Stimulated activated CD4-positive, alpha-beta T cell treated with anti-CD3 and anti-CD28 coated beads, Interleukin-1b, Interleukin-23, amount 100 ng/mL, for 1 hour (primary cell): ENCODE results near the gene ZNF683.

Source experiments
- DNase-seq, 2 donors: peaks; one replicate each; pipeline ENCODE4 v3.0.0-alpha.2; 2020; ENCODE audit warnings: low read depth in 2 of 2

The ZNF683 gene

GRCh38 chr1:26358411-26359384 is 13.9 kb downstream of the ZNF683 start:
- peak in 1 of 2 donors; percentile 41 for DNase-seq

- DNase-seq, result no peak
These were observed 15.4 kb downstream of the ZNF683 start for GRCh38 chr1:26357121-26357602.

GRCh38 chr1:26356106-26356505 is 16.4 kb downstream of the ZNF683 start:
- DNase-seq, result no peak

DNA sequence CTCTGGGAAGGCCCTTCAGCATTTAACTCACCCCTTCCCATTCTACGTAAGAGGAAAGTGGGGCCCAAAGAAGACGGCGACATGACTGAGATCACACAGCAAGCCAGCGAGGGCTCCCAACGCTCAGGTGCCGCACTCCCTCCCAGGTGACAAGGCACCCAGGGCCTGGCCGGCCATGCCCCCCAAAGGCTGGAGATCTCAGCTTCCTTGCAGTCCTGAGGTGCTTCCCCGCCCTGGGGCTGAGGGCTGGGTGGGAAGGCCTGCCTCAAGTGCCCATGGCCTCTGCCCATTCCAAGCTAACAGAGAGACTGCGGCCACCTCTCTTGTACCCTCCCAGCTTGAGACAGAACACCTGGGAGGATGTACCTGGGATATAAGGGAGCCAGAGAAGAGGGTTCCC is 17.6 kb downstream of the ZNF683 start:
- DNase-seq, result no peak

GRCh38 chr1:26353976-26354820 is 18.4 kb downstream of the ZNF683 start, which contains the start of gene CRYBG2:
Gene CRYBG2 (minus strand): TSS chr1:26354130. CDS start chr1:26346657, 7,473 bp downstream.
- DNase-seq, result no peak

- DNase-seq, result no peak
These were observed 19.2 kb downstream of the ZNF683 start for GRCh38 chr1:26353210-26353859.

DNA sequence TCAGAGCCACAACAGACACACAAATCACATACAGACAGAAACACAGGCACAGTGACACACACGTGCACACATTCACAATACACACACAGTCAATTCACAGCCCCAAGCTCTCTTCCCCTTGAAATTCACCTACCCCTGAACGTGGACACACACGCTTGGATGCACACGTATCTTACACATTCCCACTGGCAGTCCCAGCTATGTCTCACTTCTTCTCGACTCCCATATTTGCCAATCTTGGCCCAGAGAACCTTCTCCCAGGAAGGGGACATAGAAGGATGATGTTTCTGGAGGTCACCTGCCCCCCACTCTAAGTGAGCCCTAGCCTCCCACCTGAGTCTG is 20.2 kb downstream of the ZNF683 start:
- no peak for DNase-seq

GRCh38 chr1:26351590-26352337 is 20.8 kb downstream of the ZNF683 start:
- no peak for DNase-seq

- no peak for DNase-seq
These were observed 21.6 kb downstream of the ZNF683 start for GRCh38 chr1:26350701-26351589.

DNA sequence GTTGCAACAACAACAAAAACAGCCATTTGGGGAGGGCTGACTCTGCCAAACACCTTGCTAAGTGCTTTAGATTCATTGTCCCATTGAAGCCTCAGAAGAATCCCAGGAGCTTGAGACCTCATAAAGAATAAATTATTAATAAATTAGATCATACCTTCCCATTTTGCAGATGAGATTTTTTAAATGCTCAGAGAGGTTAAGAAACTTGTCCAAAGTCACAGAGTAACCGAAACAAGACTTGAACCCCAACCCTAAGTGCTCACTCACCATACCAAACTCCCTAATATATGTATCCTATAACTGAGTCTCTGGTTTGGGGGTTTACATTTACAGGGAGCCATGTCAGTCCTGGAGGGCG is 22.2 kb downstream of the ZNF683 start:
- no peak for DNase-seq

DNA sequence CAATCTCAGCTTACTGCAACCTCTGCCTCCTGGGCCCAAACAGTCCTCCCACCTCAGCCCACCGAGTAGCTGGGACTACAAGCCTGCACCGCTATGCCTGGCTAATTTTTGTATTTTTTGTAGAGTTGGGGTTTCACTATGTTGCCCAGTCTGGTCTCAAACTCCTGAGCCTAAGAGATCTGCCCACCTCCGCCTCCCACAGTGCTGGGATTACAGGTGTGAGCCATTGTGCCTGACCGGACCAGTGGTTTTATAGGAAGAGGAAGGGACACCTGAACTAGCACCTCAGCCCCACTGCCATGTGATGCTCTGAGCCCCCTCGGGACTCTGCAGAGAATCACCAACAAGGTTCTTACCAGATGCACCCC is 22.7 kb downstream of the ZNF683 start:
- DNase-seq, result no peak

DNA sequence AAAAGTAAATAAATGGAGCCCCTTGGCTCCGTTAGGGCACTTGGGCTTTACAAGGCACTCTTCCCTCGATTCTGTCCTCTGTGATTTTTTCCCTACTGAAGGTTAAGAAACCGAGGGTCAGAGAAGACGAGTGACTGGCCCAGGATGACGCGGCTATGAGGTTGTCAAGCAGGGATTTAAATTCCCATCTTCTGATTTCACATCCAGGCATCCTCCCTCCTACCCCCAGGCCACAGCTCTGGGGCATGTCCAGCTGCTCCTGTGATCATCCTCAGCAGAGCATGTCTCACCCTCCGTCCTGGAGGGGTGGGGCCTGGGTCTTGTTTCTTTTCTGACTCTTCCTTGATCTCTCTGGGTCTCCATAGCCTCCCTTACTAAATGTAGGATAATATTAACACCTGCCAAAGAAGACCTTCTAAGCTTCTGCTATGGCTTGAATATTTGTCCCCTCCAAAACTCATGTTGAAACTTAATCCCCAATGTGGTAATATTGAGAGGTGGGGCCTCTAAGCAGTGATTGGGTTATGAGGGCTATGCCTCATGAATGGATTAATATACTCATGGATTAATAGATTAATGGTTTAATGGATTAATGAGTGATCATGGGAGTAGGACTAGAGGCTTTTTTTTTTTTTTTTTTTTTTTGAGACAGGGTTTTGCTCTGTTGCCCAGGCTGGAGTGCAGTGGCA is 23.2 kb downstream of the ZNF683 start:
- no peak for DNase-seq

DNA sequence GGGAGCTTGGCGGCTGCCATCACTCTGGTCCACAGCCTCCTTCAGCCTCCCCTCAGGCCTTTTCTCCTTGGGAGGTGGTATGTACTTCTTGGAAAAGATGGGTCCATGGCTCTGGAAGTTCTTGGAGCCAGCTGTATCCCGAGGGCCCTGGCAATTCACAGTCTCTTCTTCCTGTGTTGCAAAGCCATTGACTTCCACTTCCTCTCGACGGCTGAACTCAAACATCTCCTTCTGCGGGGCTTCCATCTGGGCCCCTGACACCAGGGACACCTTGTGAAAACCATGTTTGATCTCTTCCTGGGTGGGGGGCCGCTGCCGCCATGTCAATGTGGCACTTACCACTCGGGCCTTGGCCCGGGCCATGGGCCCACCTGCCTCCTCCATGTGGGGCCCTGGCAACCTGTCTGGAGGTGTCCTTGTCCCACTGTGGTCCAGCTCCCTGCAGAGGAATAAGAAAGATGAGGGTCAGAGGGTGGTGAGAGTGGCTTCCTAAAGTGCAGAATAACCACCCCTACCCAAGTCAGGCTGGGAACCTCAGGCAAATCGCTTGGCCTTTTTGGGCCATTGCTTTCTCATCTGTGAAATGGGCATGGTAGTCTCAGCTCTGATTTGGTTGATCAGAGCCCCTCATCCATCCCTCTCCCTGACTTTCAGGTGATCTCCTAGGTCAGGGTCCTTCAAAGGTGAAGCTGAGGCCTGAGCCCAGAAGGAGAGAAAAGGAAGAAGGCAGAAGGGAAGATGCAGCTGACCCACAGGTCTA is 26.1 kb downstream of the ZNF683 start:
- no peak for DNase-seq

DNA sequence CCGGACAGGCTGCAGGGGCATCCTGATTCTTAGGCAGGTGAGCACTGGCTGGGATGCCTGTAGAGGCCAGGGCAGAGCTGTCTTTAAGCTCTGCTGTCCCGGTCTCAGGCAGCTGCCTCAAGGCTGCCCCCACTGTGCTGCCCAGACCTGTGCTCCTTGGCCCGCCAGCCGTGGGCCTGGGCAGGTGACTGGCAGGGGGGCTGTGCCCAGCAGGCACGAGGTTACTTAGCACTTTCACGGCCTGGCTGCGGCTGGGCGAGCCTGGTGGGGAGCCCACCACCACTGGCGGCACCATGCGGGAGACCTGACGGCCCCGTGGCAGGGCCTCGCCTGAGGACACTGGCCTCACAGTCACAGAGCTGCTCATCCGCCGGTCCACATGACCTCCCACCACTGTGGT is 26.8 kb downstream of the ZNF683 start:
- DNase-seq, result no peak

DNA sequence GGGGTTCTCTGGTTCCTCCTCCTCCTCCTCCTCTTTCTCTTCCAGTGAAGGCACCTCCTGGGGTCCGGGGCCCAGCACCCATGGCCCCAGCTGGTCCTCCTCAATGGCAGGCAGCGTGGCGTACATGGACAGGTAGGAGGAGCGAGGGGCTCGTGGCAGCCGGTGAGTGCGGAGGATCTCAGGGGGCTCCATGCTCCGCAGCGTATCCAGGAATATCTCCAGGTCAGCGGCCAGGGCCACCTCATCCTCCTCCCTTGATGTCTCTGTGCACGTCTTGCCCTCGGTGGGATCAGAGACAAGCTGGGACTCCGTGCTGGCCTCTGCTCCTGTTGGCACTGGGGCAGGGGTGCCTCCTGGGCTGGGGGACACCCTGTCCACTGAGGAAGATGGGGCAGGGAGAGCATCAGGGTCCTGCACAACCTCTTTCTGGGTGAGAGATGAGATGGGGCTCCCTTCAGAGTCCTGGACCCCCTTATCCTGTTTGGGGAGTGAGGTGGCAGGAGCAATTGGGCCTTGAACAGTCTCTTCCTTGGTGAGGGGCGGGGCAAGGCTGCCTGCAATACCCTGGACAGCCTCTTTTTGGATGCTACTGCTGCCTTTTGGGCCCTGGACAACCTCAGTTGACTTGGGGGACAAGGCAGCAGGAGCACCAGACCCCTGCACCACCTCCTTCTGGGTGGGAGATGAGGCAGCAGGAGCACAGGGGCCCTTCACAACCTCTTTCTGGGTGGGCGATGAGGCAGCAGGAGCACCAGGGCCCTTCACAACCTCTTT is 28.2 kb downstream of the ZNF683 start:
- DNase-seq, result no peak

- DNase-seq, result no peak
These were observed 32.5 kb downstream of the ZNF683 start for GRCh38 chr1:26340047-26340481.

- no peak for DNase-seq
These were observed 33.9 kb downstream of the ZNF683 start for GRCh38 chr1:26338670-26339069.

GRCh38 chr1:26337625-26338024 is 34.9 kb downstream of the ZNF683 start:
- no peak for DNase-seq
